HG02759 (cell line): ENCODE data around the gene ZNF615.
"Not testable (repeated sequence)": the region's sequence is repeated elsewhere in the genome, so short reads cannot be mapped to it uniquely, and the experiment has no call there.

Experiments
- ATAC-seq: cut with Tn5 transposase; IDR thresholded peaks from one replicate; pipeline ENCODE4 v1.9.1; 2021; ENCODE audit warnings: mild to moderate bottlenecking, moderate library complexity; ENCODE audit not compliant: unreplicated experiment

The ZNF615 gene

GRCh38 chr19:52007806-52008557 lies at the start of gene ZNF615:
TSS of gene ZNF615 (minus strand) at chr19:52008211. CDS start at chr19:52003711, 4,500 bp downstream.
- ATAC-seq = peak; percentile 97

DNA sequence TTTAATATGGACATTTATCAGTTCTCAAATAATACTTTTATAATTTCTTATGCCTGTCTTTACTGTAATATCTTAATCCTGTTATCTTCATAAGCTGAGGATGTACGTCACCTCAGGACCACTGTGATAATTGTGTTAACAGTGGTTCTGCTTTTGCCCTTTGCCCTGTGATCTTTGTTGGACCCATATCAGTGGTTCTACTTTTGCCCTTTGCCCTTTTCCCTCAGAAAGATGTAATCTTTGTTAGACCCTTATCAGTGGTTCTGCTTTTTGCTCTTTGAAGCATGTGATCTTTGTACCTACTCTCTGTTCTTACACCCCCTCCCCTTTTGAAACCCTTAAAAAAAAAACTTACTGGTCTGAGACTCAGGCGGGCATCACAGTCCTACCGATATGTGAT lies 48.5 kb upstream of the ZNF615 start:
- ATAC-seq = not testable (repeated sequence)

DNA sequence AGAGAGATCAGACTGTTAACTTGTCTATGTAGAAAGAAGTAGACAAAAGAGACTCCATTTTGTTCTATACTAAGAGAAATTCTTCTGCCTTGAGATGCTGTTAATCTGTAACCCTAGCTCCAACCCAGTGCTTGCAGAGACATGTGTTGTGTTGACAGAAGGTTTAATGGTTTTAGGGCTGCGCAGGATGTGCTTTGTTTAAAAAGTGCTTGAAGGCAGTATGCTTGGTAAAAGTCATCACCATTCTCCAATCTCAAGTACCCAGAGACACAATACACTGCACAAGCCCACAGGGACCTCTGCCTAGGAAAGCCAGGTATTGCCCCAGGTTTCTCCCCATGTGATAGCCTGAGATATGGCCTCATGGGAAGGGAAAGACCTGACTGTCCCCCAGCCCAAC lies 43.7 kb upstream of the ZNF615 start:
- ATAC-seq = not testable (repeated sequence)

- peak; percentile 97 for ATAC-seq
These were observed 40.8 kb upstream of the ZNF615 start, which contains the start of gene ZNF432 for GRCh38 chr19:52048555-52049501. TSS of gene ZNF432 (minus strand) at chr19:52048838. CDS start at chr19:52046868, 1,970 bp downstream.

DNA sequence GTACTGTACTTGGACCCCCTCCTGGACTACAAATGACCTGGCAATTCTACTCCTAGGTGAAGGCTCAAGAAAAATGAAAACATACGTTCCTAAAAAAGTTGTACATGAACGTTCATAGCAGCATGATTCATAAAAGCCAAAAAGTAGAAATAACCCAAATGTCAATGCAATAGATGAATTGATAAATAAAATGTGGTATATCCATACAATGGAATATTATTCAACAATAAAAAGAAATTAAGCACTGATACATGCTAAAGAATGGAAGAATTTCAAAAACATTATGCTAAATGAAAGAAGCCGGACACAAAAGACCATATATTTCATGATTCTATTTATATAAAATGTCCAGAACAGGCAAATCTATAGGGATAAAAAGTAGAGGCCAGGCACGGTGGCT lies 31.2 kb upstream of the ZNF615 start:
- no peak for ATAC-seq

- no peak for ATAC-seq
These were observed 26.2 kb upstream of the ZNF615 start for GRCh38 chr19:52034051-52034728.

DNA sequence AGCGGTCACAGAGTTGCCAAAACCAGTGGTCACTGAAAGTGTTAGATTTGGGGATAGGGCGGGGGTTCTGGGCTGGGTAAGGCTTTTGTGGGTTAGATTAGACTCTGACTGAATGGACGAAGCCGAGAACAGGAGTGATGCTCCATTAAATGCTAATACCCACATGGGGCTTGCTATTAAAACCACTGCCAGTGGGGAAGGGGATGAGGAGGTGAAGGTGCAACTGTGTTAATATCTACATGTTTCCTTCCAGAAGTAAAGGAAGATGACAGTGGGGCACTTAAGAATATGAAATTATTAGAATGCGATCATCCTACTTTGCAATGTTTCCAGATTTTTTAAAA lies 20.7 kb upstream of the ZNF615 start:
- peak; percentile 13 for ATAC-seq

DNA sequence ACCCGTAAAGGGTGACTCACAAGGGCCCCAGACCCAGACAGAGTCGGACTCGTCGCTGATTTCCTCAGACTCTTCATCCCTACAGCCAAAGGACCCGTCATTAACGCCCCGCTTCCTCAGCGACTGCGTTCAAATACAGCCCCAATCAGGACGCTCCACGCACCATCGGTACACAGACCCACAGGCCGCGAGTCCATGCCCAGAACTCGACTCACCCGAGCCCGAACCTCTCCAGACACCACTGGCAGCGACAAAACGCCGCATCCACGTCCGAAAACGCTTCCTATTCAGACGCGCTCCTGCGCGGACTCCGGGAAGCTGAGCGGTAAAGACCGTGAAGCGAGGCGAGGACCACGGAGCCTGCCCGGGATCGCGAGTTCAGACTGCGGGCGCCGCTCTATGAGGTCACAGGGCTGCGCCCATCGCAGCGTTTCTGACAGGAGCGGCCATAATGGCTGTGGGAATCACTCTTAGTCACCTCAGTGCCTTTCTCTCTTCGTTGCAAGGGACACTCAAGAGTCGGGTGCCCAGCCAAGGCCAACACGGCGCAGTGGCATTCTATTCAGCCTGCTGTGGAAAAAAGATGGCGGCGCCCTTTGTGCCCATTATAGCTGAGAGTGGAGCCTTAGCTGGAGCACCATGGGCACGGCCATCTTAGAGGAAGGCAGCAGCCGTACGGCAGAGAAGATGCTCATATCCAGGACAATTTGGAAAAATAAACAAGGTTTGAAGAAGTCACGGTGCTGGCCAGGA lies 20.2 kb upstream of the ZNF615 start, which contains the start of gene ZNF614:
Gene ZNF614 (minus strand): TSS at position 353 of the 753 bp plus-strand sequence. CDS start 2,634 bp downstream, outside the sequence.
- peak; percentile 95 for ATAC-seq

DNA sequence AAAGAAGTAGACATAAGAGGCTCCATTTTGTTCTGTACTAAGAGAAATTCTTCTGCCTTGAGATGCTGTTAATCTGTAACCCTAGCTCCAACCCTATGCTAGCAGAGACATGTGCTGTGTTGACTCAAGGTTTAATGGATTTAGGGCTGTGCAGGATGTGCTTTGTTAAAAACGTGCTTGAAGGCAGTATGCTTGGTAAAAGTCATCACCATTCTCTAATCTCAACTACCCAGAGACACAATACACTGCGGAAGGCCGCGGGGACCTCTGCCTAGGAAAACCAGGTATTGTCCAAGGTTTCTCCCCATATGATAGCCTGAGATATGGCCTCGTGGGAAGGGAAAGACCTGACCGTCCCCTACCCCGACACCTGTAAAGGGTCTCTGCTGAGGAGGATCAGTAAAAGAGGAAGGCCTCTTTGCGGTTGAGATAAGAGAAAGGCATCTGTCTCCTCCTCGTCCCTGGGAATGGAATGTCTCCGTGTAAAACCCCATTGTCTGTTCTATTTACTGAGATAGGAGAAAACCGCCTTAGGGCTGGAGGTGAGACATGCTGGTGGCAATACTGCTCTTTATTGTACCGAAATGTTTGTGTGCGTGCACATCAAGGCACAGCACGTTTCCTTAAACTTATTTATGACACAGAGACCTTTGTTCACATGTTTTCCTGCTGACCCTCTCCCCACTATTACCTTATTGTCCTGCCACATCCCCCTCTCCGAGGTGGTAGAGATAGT lies 18.4 kb upstream of the ZNF615 start:
- not testable (repeated sequence) for ATAC-seq

DNA sequence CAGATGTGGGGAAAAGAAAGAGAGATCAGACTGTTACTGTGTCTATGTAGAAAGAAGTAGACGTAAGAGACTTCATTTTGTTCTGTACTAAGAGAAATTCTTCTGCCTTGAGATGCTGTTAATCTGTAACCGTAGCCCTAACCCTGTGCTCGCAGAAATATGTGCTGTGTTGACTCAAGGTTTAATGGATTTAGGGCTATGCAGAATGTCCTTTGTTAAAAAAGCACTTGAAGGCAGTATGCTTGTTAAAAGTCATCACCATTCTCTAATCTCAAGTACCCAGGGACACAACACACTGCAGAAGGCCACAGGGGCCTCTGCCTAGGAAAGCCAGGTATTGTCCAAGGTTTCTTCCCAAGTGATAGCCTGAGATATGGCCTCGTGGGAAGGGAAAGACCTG lies 16.5 kb upstream of the ZNF615 start:
- not testable (repeated sequence) for ATAC-seq

DNA sequence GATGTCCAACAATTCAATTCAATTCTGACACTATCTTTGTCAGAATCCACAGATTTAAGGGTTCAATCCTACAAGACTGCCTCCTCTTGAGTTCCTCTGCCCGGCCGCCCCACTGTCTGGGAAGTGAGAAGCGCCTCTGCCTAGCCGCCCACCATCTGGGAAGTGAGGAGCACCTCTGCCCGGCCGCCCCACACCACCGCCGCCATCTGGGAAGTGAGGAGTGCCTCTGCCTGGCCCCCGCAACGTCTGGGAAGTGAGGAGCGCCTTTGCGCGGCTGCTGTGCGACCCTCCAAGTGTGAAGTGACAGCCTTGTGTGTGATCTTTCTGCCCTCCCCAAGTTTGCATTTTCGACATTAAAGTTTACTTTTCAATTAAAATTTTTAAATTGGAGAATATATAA lies 14.2 kb upstream of the ZNF615 start:
- ATAC-seq = no peak

DNA sequence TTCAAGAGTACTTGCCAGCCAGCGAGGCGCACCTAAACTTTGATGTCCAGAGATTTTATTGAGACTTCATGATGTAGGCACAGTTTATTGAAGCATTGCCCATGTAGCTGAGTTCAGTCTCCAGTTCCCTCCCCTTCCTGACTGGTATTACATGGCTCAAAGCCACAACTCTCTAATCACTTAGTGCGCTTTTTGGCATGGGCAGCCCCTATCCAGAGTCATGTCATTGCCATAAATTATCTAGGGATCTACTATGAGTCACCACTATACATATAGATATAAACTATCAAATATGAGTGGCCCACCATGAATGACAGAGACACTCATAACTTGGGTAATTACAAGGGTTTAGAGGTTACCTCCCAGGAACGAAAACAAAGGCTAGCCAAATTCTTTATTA lies 12.5 kb upstream of the ZNF615 start:
- no peak for ATAC-seq

DNA sequence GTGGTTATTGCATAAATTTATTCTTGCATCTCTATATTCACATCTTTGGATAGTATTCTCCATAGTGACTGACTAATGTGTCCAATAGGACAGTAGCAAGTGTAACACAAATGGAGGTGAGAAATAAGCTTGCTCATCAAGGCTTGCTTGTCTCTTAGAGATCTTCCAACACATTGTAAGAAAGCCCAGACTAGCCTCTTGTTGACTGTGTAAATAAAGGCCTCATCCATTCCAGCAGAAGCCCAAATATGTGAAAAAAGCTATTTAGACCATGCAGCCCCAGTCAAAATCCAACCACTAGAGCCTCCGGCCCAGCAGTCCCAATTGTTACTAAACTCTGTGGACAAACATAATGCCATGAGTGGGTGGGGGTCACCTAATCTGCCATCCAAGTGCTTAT lies 2.7 kb upstream of the ZNF615 start:
- no peak for ATAC-seq

DNA sequence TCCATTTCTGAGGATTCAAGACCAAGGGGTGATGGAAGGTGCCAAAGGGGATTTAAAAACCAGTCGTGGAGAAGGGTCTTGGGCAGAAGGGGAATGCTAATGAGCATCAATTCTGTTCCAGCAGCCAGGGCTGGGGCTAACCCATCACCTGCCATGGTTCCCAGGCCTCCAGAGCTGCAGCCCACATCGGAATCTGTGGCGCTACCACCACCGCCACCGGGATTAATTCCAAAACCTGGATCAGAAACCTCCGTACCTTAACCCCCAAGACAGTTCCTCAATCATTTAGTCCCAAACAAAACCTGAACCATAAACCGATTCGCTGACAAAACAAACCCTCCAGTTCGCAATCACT lies 583 bp downstream of the ZNF615 start:
- ATAC-seq = no peak

GRCh38 chr19:51994048-51994644 lies 13.9 kb downstream of the ZNF615 start:
- ATAC-seq = no peak

DNA sequence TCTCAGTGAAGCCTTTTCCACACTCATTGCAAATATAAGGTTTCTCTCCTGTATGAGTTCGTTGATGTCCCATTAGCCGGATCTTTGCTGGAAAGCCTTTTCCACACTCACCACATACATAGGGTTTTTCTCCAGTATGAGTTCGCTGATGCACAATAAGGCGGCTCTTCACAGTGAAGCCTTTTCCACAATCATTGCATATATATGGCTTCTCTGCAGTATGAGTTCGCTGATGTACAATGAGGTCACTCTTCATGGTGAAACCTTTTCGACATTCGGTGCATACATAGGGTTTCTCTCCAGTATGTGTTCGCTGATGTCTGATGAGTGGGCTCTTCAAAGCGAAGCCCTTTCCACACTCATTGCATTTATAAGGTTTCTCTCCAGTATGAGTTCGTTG lies 14.6 kb downstream of the ZNF615 start:
- ATAC-seq = no peak

GRCh38 chr19:51986309-51987291 lies 21.4 kb downstream of the ZNF615 start, which contains the start of gene ZNF350:
TSS of gene ZNF350 (minus strand) at chr19:51986840. CDS start at chr19:51974360, 12,480 bp downstream.
- peak; percentile 88 for ATAC-seq

- no peak for ATAC-seq
These were observed 24.6 kb downstream of the ZNF615 start for GRCh38 chr19:51983361-51983760.
